Glutamatergic neuron (in vitro differentiated cells): ENCODE measurements around the gene ZNF593OS. TPM values are rescaled to one million over a fixed set of nuclear protein-coding genes. Genes with fewer than 3 reads are reported as not detected.
A peak's percentile ranks its signal among the peaks of the same experiment; 100 is the strongest.

ENCODE experiments used
- DNase-seq: peaks from one replicate; pipeline ENCODE4 v3.0.0; 2022
- H3K27ac Mint-ChIP-seq: one replicate; pipeline ENCODE4 v1.8.0; 2020; ENCODE audit warnings: mild to moderate bottlenecking, mixed read lengths, inconsistent platforms; ENCODE audit not compliant: unreplicated experiment
- H3K27me3 Mint-ChIP-seq: one replicate; pipeline ENCODE4 v1.8.0; 2020; ENCODE audit warnings: mild to moderate bottlenecking, moderate library complexity, mixed read lengths, inconsistent platforms; ENCODE audit not compliant: unreplicated experiment
- H3K36me3 Mint-ChIP-seq: one replicate; pipeline ENCODE4 v1.8.0; 2020; ENCODE audit warnings: mild to moderate bottlenecking, mixed read lengths, inconsistent platforms; ENCODE audit not compliant: unreplicated experiment
- H3K4me1 Mint-ChIP-seq: one replicate; pipeline ENCODE4 v1.8.0; 2020; ENCODE audit warnings: mild to moderate bottlenecking, low read depth, mixed read lengths, inconsistent platforms; ENCODE audit not compliant: unreplicated experiment
- H3K4me3 Mint-ChIP-seq: one replicate; pipeline ENCODE4 v1.8.0; 2020; ENCODE audit warnings: mild to moderate bottlenecking, mixed read lengths, inconsistent platforms; ENCODE audit not compliant: unreplicated experiment
- H3K9me3 Mint-ChIP-seq: one replicate; pipeline ENCODE4 v1.8.0; 2020; ENCODE audit warnings: mild to moderate bottlenecking, moderate library complexity, mixed read lengths, inconsistent platforms; ENCODE audit not compliant: unreplicated experiment
- CTCF ChIP-seq: fragments of 200-600 bp; sonication (generic); IDR thresholded peaks from one replicate; pipeline ENCODE4 v1.5.0; 2021; ENCODE audit not compliant: partially characterized antibody, unreplicated experiment
- total RNA-seq: library from RNA; stranded (reverse); fragmentation: NEBNext Ultra II Directional; extraction: Animal tissue kit (Norgen Biotek cat#: 25700); gene quantifications from one replicate; pipeline ENCODE4 v1.2.1, GENCODE V29; 2021; ENCODE audit not compliant: unreplicated experiment

ZNF593OS gene
- total RNA-seq, 1 donor from 2014 or later = 4.2 TPM

- Mint-ChIP-seq H3K4me1 (no peaks in the 10 kb centered on the region), H3K27ac (no peak overlapping the region), H3K27me3 (no peaks in the 10 kb centered on the region), H3K4me3 (no peak overlapping the region), H3K9me3 (no peaks in the 10 kb centered on the region), H3K36me3 (no peaks in the 10 kb centered on the region)
- TF ChIP-seq CTCF = peak; percentile 80
- peak; percentile 81 for DNase-seq
Observed at GRCh38 chr1:26145041-26145959, 26.3 kb downstream of the ZNF593OS start.

GRCh38 chr1:26142159-26142558 is 29.5 kb downstream of the ZNF593OS start:
- no peak for DNase-seq
- Mint-ChIP-seq H3K9me3 (no peaks in the 10 kb centered on the region), H3K4me1 (no peaks in the 10 kb centered on the region), H3K36me3 (no peaks in the 10 kb centered on the region), H3K4me3 (no peak overlapping the region), H3K27ac (no peak overlapping the region), H3K27me3 (peaks cover 6% of the 10 kb centered on the region)
- peak; percentile 37 for TF ChIP-seq CTCF

GRCh38 chr1:26138974-26139558 is 32.6 kb downstream of the ZNF593OS start:
- no peak overlapping the region for H3K27ac Mint-ChIP-seq
- TF ChIP-seq CTCF = no peak
- no peak overlapping the region for H3K4me3 Mint-ChIP-seq
- no peaks in the 10 kb centered on the region for H3K4me1 Mint-ChIP-seq
- no peaks in the 10 kb centered on the region for H3K36me3 Mint-ChIP-seq
- no peak for DNase-seq
- H3K27me3 Mint-ChIP-seq = peaks cover 6% of the 10 kb centered on the region
- H3K9me3 Mint-ChIP-seq = peaks cover 3% of the 10 kb centered on the region

GRCh38 chr1:26134466-26134865 is 37.2 kb downstream of the ZNF593OS start:
- Mint-ChIP-seq H3K4me1 (no peaks in the 10 kb centered on the region), H3K36me3 (no peaks in the 10 kb centered on the region), H3K4me3 (no peak overlapping the region), H3K27ac (no peak overlapping the region), H3K27me3 (peaks cover 3% of the 10 kb centered on the region), H3K9me3 (peaks cover 5% of the 10 kb centered on the region)
- DNase-seq = no peak
- TF ChIP-seq CTCF = no peak

- Mint-ChIP-seq H3K27ac (no peak overlapping the region), H3K36me3 (no peaks in the 10 kb centered on the region), H3K9me3 (peaks cover 5% of the 10 kb centered on the region), H3K4me1 (peaks cover 4% of the 10 kb centered on the region), H3K27me3 (peaks cover 2% of the 10 kb centered on the region), H3K4me3 (no peak overlapping the region)
- DNase-seq = no peak
- no peak for TF ChIP-seq CTCF
Observed at GRCh38 chr1:26132834-26133167, 38.8 kb downstream of the ZNF593OS start.
